B cell (primary cell): ENCODE data around the gene BEST2. TPM values are rescaled to one million over a fixed set of nuclear protein-coding genes. Genes with fewer than 3 reads are reported as not detected.

ENCODE experiments used
- ATAC-seq: fragments of 200-7000 bp; cut with Tn5 transposase; one replicate; pipeline ENCODE4 v1.10.0; 2021; ENCODE audit warnings: low read depth, mild to moderate bottlenecking, moderate number of reproducible peaks, moderate library complexity
- CTCF ChIA-PET: fragments of 350-600 bp; sonication (Branson Sonifier 250); formaldehyde crosslinking; loops from one replicate; lab custom pipeline; 2021; ENCODE audit warnings: antibody characterized with exemption, inconsistent platforms; lab: Charles Lee
- POLR2A ChIA-PET: fragments of 350-600 bp; sonication (Branson Sonifier 250); formaldehyde crosslinking; loops from one replicate; lab custom pipeline; 2021; ENCODE audit warnings: antibody characterized with exemption; lab: Charles Lee
- DNase-seq: peaks from one replicate; pipeline ENCODE4 v3.0.0; 2013
- H2AFZ ChIP-seq: 2 replicates; pipeline ENCODE4 v1.6.1; 2012; ENCODE audit warnings: mild to moderate bottlenecking, low read depth, low read length; ENCODE audit not compliant: insufficient read depth, poor library complexity, severe bottlenecking
- H3K27ac ChIP-seq, 2 donors: 1 replicate in 1 of 2; 2 replicates in 1 of 2; pipeline ENCODE4 v1.5.1; 2012 to 2013; ENCODE audit warnings: low read length in 2 of 2, mild to moderate bottlenecking in 2 of 2, moderate library complexity in 1 of 2
- H3K27me3 ChIP-seq, 4 experiments: fragments of 200-600 bp in 1 of 4; sonication (generic) in 1 of 4; replicated peaks in 1 of 4; 1 replicate in 2 of 4; 2 replicates in 2 of 4; pipeline versions ENCODE4 v1.6.1 to v1.7.0; 2013 to 2016; ENCODE audit warnings: low read length in 3 of 4, mild to moderate bottlenecking in 2 of 4, mixed read lengths in 1 of 4, moderate library complexity in 1 of 4; ENCODE audit not compliant: insufficient read depth in 4 of 4, control insufficient read depth in 3 of 4; ENCODE audit errors: control extremely low read depth in 1 of 4
- H3K36me3 ChIP-seq, 2 experiments: replicated peaks in 1 of 2; 1 replicate in 1 of 2; 2 replicates in 1 of 2; pipeline versions ENCODE4 v1.6.1 to v1.7.1; 2013; ENCODE audit warnings: low read length in 1 of 2; ENCODE audit not compliant: insufficient read depth in 2 of 2, control insufficient read depth in 1 of 2; ENCODE audit errors: control extremely low read depth in 1 of 2, extremely low read depth in 1 of 2
- H3K4me1 ChIP-seq, 2 donors: fragments of 200-600 bp in 1 of 2; sonication (generic) in 1 of 2; 1 replicate in 1 of 2; 2 replicates in 1 of 2; pipeline versions ENCODE4 v1.5.1 to v1.6.1; 2013 to 2017; ENCODE audit warnings: low read length in 2 of 2; ENCODE audit not compliant: control insufficient read depth in 2 of 2, insufficient read depth in 2 of 2
- H3K4me2 ChIP-seq: replicated peaks from 2 replicates; pipeline ENCODE3; 2012; ENCODE audit warnings: mild to moderate bottlenecking, low read depth, low read length; ENCODE audit not compliant: poor library complexity, severe bottlenecking
- H3K4me3 ChIP-seq, 5 experiments: fragments of 200-600 bp in 1 of 5; sonication (generic) in 1 of 5; 1 replicate in 3 of 5; 2 replicates in 2 of 5; pipeline versions ENCODE4 v1.5.1 to v1.7.0; 2011 to 2016; ENCODE audit warnings: low read length in 4 of 5, mild to moderate bottlenecking in 4 of 5, low read depth in 2 of 5, control low read depth in 1 of 5, moderate library complexity in 1 of 5; ENCODE audit not compliant: insufficient read depth in 1 of 5; ENCODE audit errors: control extremely low read depth in 1 of 5, extremely low read depth in 1 of 5
- H3K79me2 ChIP-seq: fragments of 200-600 bp; sonication (generic); one replicate; pipeline ENCODE4 v1.6.0; 2016; ENCODE audit warnings: low read length; ENCODE audit not compliant: control insufficient read depth, insufficient read depth
- H3K9ac ChIP-seq: fragments of 200-600 bp; sonication (generic); 2 replicates; pipeline ENCODE4 v1.6.1; 2017; ENCODE audit warnings: mild to moderate bottlenecking, low read length, moderate library complexity
- H3K9me3 ChIP-seq, 3 donors: one replicate each; pipeline versions ENCODE4 v1.6.1 to v1.7.1; 2013; ENCODE audit warnings: low read length in 2 of 3; ENCODE audit not compliant: control insufficient read depth in 2 of 3, insufficient read depth in 1 of 3; ENCODE audit errors: control extremely low read depth in 1 of 3
- H4K20me1 ChIP-seq: 2 replicates; pipeline ENCODE4 v1.6.0; 2012; ENCODE audit warnings: mild to moderate bottlenecking, low read length; ENCODE audit not compliant: insufficient read depth, control insufficient read depth, poor library complexity, severe bottlenecking
- H3K27ac Mint-ChIP-seq: one replicate; pipeline ENCODE4 v1.8.0; 2021; ENCODE audit warnings: mixed read lengths
- H3K27me3 Mint-ChIP-seq: one replicate; pipeline ENCODE4 v1.8.0; 2021; ENCODE audit warnings: mixed read lengths
- H3K4me1 Mint-ChIP-seq: one replicate; pipeline ENCODE4 v1.8.0; 2021; ENCODE audit warnings: mixed read lengths
- H3K4me3 Mint-ChIP-seq: one replicate; pipeline ENCODE4 v1.8.0; 2021; ENCODE audit warnings: mixed read lengths
- H3K9me3 Mint-ChIP-seq: one replicate; pipeline ENCODE4 v1.8.0; 2022; ENCODE audit warnings: mixed read lengths; ENCODE audit not compliant: insufficient read depth
- EZH2 ChIP-seq: IDR thresholded peaks from 2 replicates; pipeline ENCODE4 v1.6.1; 2012; ENCODE audit warnings: borderline replicate concordance, low read depth, mild to moderate bottlenecking, moderate library complexity, low read length; ENCODE audit not compliant: insufficient read depth, poor library complexity, severe bottlenecking
- whole genome bisulfite sequencing: methylation state at CpG from one replicate; pipeline ENCODE4 v1.1.5; 2013; ENCODE audit warnings: missing lambda C conversion rate; ENCODE audit not compliant: insufficient coverage; 5-methylcytosine and 5-hydroxymethylcytosine counted together
- intact Hi-C: fragments of 100-400 bp; cut with micrococcal nuclease; formaldehyde crosslinking; loops from one replicate; pipeline ENCODE4 v1.10.0; 2022
- polyA plus RNA-seq: library from polyadenylated mRNA; depleted of rRNA; stranded (reverse); fragments of >200 nt; gene quantifications from 2 replicates; pipeline ENCODE4 v1.2.3, GENCODE V29; 2012
- total RNA-seq, 2 donors: library from RNA; stranded (reverse); fragments of 120-200 nt in 1 of 2; gene quantifications; 1 replicate in 1 of 2; 2 replicates in 1 of 2; pipeline versions ENCODE4 v1.2.3 to v1.2.4, GENCODE V29; 2013 to 2022
- TF ChIP-seq, protein P1 (sequence below): fragments of 200-600 bp; IDR thresholded peaks from one replicate; pipeline ENCODE4 v1.8.0; 2022; ENCODE audit warnings: antibody characterized with exemption, mild to moderate bottlenecking

The BEST2 gene
- total and polyA plus RNA-seq, 2 donors (not counting 1 experiment from before 2014, with no cell fraction given), result 0.07 TPM; not detected in 1

DNA sequence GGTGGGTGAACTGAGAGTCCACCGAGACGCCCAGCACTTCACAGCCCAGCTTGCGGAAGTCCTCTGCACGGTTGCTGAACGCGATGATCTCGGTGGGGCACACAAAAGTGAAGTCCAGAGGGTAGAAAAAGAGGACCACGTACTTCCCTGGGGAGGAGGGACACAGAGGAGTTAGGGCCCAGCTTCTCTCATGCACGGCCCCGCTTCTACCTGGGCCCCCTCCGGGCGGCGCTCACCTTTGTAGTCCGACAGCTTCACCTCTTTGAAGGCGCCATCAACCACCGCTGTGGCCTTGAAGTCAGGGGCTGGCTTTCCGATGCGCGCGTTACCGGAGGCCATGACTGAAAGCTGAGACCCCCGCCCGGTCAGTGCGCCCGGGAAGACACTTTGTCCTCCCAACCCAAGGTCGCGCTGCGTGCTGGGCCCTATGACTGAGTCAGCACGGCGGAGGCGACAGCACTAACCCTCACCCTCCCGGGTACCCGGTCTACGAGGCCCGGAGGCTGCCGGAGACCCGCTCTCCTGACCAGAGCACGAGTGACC is 49.4 kb downstream of the BEST2 start:
- no peak for ATAC-seq

More for the DNA sequence above, 49.4 kb downstream of the BEST2 start:
- no peaks in the 10 kb centered on the region for H3K27me3 ChIP-seq
- peak overlapping the region; percentile 32 to 87 (median 83) for H3K4me3 ChIP-seq
- peaks cover 0 to 2% (median 0%) of the 10 kb centered on the region in 3 donors for H3K9me3 ChIP-seq
- H3K9ac ChIP-seq, result peak overlapping the region; percentile 87
- H3K4me1 ChIP-seq, result peaks cover 23 to 33% of the 10 kb centered on the region in 2 donors
- ChIA-PET POLR2A (interaction anchor here (0.6 to 1.9 kb wide), 3 partner anchors 10 to 104 kb away, joined by 4 to 10 read pairs (median 5); partner anchors contain the start of gene JUNB), CTCF (interaction anchor here (0.8 to 17.9 kb wide), 4 partner anchors 8 to 296 kb away, joined by 3 to 1147 read pairs (median 4); partner anchors contain the start of genes HOOK2 and JUNB)
- no peak for TF ChIP-seq EZH2
- TF ChIP-seq, protein P1, sequence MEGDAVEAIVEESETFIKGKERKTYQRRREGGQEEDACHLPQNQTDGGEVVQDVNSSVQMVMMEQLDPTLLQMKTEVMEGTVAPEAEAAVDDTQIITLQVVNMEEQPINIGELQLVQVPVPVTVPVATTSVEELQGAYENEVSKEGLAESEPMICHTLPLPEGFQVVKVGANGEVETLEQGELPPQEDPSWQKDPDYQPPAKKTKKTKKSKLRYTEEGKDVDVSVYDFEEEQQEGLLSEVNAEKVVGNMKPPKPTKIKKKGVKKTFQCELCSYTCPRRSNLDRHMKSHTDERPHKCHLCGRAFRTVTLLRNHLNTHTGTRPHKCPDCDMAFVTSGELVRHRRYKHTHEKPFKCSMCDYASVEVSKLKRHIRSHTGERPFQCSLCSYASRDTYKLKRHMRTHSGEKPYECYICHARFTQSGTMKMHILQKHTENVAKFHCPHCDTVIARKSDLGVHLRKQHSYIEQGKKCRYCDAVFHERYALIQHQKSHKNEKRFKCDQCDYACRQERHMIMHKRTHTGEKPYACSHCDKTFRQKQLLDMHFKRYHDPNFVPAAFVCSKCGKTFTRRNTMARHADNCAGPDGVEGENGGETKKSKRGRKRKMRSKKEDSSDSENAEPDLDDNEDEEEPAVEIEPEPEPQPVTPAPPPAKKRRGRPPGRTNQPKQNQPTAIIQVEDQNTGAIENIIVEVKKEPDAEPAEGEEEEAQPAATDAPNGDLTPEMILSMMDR, result no peak
- H3K9me3 Mint-ChIP-seq, result no peaks in the 10 kb centered on the region
- peak overlapping the region in 1 of 2 donors; percentile 60 for H3K27ac ChIP-seq
- peaks cover 27% of the 10 kb centered on the region for H3K4me1 Mint-ChIP-seq
- peaks cover 3% of the 10 kb centered on the region for H3K27me3 Mint-ChIP-seq
- peaks cover 0 to 3% of the 10 kb centered on the region in 2 experiments for H3K36me3 ChIP-seq
- DNase-seq, result no peak
- no peaks in the 10 kb centered on the region for H4K20me1 ChIP-seq
- H3K27ac Mint-ChIP-seq, result peak overlapping the region; percentile 29
- H3K4me3 Mint-ChIP-seq, result peak overlapping the region; percentile 88
- peak overlapping the region; percentile 100 for H3K4me2 ChIP-seq
- intact Hi-C loops, result no loop called here
- H2AFZ ChIP-seq, result peak overlapping the region; percentile 87
- H3K79me2 ChIP-seq, result peaks cover 8% of the 10 kb centered on the region
- WGBS, result 22% methylated on average over 38 of the region's 38 CpGs
